GM12801 (cell line): Measurements from ENCODE around the gene RAD23B.

Experiments used
- CTCF ChIP-seq: IDR thresholded peaks from one replicate; pipeline ENCODE4 v1.5.1; 2011; ENCODE audit warnings: control low read depth; ENCODE audit not compliant: insufficient read length; ENCODE audit errors: extremely low read depth

Gene RAD23B

GRCh38 chr9:107332883-107333282 lies 49.8 kb downstream of the RAD23B start:
- TF ChIP-seq CTCF = no peak

- no peak for TF ChIP-seq CTCF
Measured at GRCh38 chr9:107333363-107333762, 50.3 kb downstream of the RAD23B start.

- no peak for TF ChIP-seq CTCF
Measured at GRCh38 chr9:107334103-107334776, 51.2 kb downstream of the RAD23B start.

GRCh38 chr9:107335331-107335730 lies 52.3 kb downstream of the RAD23B start:
- no peak for TF ChIP-seq CTCF

- TF ChIP-seq CTCF = no peak
Measured at GRCh38 chr9:107336718-107337360, 53.8 kb downstream of the RAD23B start.

GRCh38 chr9:107337676-107338590 lies 54.9 kb downstream of the RAD23B start:
- TF ChIP-seq CTCF = no peak
